ENCODE data around the gene RP9. TPM values are rescaled to one million over a fixed set of nuclear protein-coding genes. Genes with fewer than 3 reads are reported as not detected.

RP9 gene, protein sequence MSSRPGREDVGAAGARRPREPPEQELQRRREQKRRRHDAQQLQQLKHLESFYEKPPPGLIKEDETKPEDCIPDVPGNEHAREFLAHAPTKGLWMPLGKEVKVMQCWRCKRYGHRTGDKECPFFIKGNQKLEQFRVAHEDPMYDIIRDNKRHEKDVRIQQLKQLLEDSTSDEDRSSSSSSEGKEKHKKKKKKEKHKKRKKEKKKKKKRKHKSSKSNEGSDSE
- total RNA-seq, result 6.8 and 10.0 TPM in 2 replicates

DNA sequence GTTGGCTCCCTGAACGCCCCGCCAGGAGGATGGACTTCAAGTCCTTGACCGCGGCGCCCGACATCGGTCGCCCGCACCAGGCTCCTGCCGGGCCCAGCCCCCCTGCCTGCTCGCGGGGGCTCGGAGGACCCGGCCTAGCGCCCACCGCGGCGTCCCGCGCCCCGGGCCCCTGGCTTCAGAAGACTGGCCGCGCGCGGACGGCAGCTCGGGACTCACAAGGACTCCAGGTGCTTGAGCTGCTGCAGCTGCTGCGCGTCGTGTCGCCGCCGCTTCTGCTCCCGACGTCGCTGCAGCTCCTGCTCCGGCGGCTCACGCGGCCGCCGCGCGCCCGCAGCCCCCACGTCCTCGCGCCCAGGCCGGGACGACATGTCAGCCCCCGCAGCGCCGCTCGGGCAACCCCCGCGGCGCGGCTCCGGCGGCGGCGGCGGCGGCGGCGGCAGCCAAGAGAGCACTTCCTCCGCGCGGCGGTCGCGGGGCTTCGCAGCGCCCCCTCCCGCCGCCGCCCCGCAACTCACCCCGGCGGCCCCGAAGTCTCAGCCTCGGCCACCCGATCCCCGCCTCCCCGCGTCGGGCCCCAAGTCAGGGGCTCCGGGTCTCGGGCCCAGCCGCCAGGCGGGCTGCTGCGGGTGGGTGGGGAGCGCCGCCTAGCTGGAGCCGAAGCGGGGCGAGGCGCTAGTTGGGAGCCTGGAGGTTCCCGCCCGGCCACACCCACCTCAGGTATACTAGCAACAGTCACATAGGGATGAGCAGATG, at the start of gene RP9:
Gene RP9, minus strand, starts transcription at position 400 of the 753 bp plus-strand sequence. Its CDS starts 32 bp downstream, at position 368.

DNA sequence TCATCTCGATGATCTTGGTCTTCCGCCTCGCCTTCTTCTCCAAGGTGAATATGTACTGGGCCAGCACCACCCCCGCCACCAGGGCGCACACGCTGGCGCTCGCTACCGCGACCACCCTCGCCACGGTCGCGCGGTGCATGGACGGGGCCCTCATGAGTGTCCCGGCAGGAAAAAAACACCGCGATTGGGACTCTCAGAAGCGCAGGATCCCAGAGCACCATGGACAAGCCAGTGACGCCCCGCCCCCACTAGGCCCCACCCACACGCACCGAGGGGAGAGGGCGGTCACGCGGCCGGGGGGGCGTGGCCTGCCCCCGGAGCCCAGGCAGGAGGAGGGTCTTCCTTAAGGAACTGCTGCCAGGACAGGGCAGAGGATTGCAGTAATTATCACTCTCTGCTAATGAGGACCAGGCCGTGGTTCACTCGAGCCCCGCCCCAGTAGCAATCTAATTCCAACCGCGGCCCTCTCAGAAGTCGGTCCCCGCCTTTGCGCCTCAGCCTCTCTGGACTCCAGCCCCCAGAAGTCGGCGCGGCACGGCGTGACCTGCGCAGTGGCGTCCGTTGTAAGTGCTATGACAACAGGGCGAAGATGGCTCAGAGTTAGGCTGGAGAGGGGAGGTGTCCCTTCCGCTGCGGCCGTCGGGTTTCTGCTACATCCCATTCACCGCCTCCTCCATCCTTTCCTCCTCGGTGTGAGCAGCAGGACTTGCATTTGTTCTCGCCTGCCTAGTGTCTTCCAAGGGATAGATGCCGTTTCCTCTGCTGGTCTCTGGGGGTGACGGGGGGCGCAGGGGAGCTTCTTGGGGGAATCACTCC, 20.0 kb upstream of the RP9 start, which contains the start of gene BBS9:
Gene BBS9, plus strand, starts transcription at position 575 of the 816 bp plus-strand sequence. CDS start 16,689 bp downstream, outside the sequence.

DNA sequence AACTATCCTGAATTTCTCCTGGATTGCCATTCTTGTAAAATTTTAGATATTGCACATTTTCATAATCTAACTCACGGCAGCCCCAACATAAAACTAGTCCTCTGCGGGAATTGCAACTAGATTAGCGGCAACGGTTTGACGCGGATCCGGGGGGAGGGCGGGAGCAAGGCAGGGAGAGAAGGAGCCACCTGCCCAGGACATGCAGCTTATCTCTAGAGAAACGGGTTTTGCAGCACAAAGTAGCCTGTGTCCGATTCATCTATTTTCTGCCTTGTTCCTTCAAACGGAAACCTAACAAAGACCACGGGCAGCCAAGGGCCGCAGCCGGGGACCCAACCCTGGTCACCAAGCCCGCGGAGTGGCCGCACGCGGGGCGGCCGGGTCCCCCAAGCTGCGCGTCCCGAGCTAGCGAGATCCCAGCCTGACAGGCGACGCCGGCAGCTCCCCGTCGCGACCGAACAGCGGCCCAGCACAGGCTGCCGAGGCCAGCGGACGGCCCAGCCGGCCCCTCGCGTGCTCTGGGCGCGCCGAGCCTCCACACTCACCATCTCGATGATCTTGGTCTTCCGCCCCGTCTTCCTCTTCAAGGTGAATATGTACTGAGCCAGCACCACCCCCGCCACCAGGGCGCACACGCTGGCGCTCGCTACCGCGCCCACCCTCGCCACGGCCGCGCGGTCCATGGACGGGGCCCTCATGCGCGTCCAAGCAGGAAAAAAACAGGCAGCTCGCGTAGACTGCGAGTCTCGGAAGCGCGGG, 47.0 kb downstream of the RP9 start, which contains the start of gene NT5C3A:
Gene NT5C3A, minus strand, starts transcription at position 754 of the 759 bp plus-strand sequence. Its CDS starts 71 bp downstream, at position 683.

Other genes with a start within 250 kb of the RP9 start
- 44.5 and 53.3 TPM in 2 replicates for gene KBTBD2, start 217.6 kb downstream of the RP9 start, total RNA-seq
- gene FKBP9, start 152.0 kb downstream of the RP9 start, total RNA-seq, result 179 and 345 TPM in 2 replicates
- gene NT5C3A, start 46.6 kb downstream of the RP9 start, total RNA-seq, result 16.1 and 18.6 TPM in 2 replicates
- gene BBS9, start 20.2 kb upstream of the RP9 start, total RNA-seq, result 18.2 and 30.4 TPM in 2 replicates